H9 (cell line): ENCODE measurements around the gene CORO1C. TPM values are rescaled to one million over a fixed set of nuclear protein-coding genes. Genes with fewer than 3 reads are reported as not detected.

Source experiments
- DNase-seq: peaks from one replicate; pipeline ENCODE4 v3.0.0-alpha.2; 2017
- H2AFZ ChIP-seq: one replicate; pipeline ENCODE4 v1.6.1; 2013; ENCODE audit warnings: mild to moderate bottlenecking, low read length, control low read depth, moderate library complexity
- H2AK5ac ChIP-seq: 2 replicates; pipeline ENCODE4 v1.6.1; 2013; ENCODE audit warnings: low read length, control low read depth, mixed read lengths; ENCODE audit not compliant: insufficient read length
- H2BK120ac ChIP-seq: one replicate; pipeline ENCODE4 v1.6.1; 2013; ENCODE audit warnings: low read depth, mild to moderate bottlenecking, low read length, control low read depth, inconsistent platforms; ENCODE audit not compliant: poor library complexity, severe bottlenecking
- H2BK12ac ChIP-seq: 2 replicates; pipeline ENCODE4 v1.6.1; 2013; ENCODE audit warnings: low read length, control low read depth, mixed read lengths, low read depth; ENCODE audit not compliant: insufficient read length
- H2BK15ac ChIP-seq: 2 replicates; pipeline ENCODE4 v1.6.1; 2013; ENCODE audit warnings: low read depth, low read length, control low read depth
- H2BK20ac ChIP-seq: one replicate; pipeline ENCODE4 v1.6.1; 2013; ENCODE audit warnings: low read depth, mild to moderate bottlenecking, low read length, control low read depth, inconsistent platforms; ENCODE audit not compliant: poor library complexity, severe bottlenecking
- H2BK5ac ChIP-seq: 2 replicates; pipeline ENCODE4 v1.6.1; 2013; ENCODE audit warnings: low read length, control low read depth, mixed read lengths; ENCODE audit not compliant: insufficient read length
- H3K14ac ChIP-seq: 2 replicates; pipeline ENCODE4 v1.6.1; 2013; ENCODE audit warnings: low read length, control low read depth; ENCODE audit not compliant: insufficient read depth
- H3K18ac ChIP-seq: 2 replicates; pipeline ENCODE4 v1.6.1; 2013; ENCODE audit warnings: low read depth, mild to moderate bottlenecking, mixed read lengths, low read length, control low read depth; ENCODE audit not compliant: insufficient read length
- H3K23ac ChIP-seq: 2 replicates; pipeline ENCODE4 v1.6.1; 2013; ENCODE audit warnings: low read length, control low read depth, mixed read lengths, low read depth; ENCODE audit not compliant: insufficient read length
- H3K23me2 ChIP-seq: 2 replicates; pipeline ENCODE4 v1.6.1; 2013; ENCODE audit warnings: low read depth, mild to moderate bottlenecking, mixed read lengths, low read length, control low read depth; ENCODE audit not compliant: insufficient read length, poor library complexity, severe bottlenecking
- H3K27ac ChIP-seq: 2 replicates; pipeline ENCODE4 v1.5.1; 2013; ENCODE audit warnings: low read length, control low read depth, mixed read lengths, low read depth; ENCODE audit not compliant: insufficient read length
- H3K27me3 ChIP-seq: 2 replicates; pipeline ENCODE4 v1.6.1; 2013; ENCODE audit warnings: low read length, control low read depth, inconsistent platforms; ENCODE audit not compliant: insufficient read depth
- H3K4ac ChIP-seq: 2 replicates; pipeline ENCODE4 v1.6.1; 2013; ENCODE audit warnings: low read depth, mild to moderate bottlenecking, control low read depth, inconsistent platforms, low read length, moderate library complexity
- H3K4me1 ChIP-seq: 2 replicates; pipeline ENCODE4 v1.6.1; 2013; ENCODE audit warnings: low read length, control low read depth, inconsistent platforms; ENCODE audit not compliant: insufficient read depth
- H3K4me2 ChIP-seq: 2 replicates; pipeline ENCODE4 v1.6.1; 2013; ENCODE audit warnings: low read length, control low read depth, mixed read lengths; ENCODE audit not compliant: insufficient read length, insufficient read depth
- H3K56ac ChIP-seq: 2 replicates; pipeline ENCODE4 v1.6.1; 2013; ENCODE audit warnings: low read depth, mild to moderate bottlenecking, mixed read lengths, low read length, control low read depth; ENCODE audit not compliant: insufficient read length
- H3K79me1 ChIP-seq: 2 replicates; pipeline ENCODE4 v1.6.1; 2013; ENCODE audit warnings: low read depth, mild to moderate bottlenecking, moderate library complexity, low read length, control low read depth, inconsistent platforms; ENCODE audit not compliant: insufficient read depth, poor library complexity, severe bottlenecking
- H3K79me2 ChIP-seq: 2 replicates; pipeline ENCODE4 v1.6.1; 2013; ENCODE audit warnings: low read length, control low read depth, inconsistent platforms; ENCODE audit not compliant: insufficient read depth
- H3K9ac ChIP-seq: 2 replicates; pipeline ENCODE4 v1.6.1; 2013; ENCODE audit warnings: low read length, control low read depth, mixed read lengths; ENCODE audit not compliant: insufficient read length; ENCODE audit errors: extremely low read depth
- H3K9me3 ChIP-seq: one replicate; pipeline ENCODE4 v1.6.1; 2013; ENCODE audit warnings: low read depth, low read length, inconsistent platforms; ENCODE audit not compliant: control insufficient read depth
- H3T11ph ChIP-seq: one replicate; pipeline ENCODE4 v1.6.1; 2013; ENCODE audit warnings: mild to moderate bottlenecking, low read length, control low read depth, inconsistent platforms
- H4K20me1 ChIP-seq: one replicate; pipeline ENCODE4 v1.6.1; 2013; ENCODE audit not compliant: control insufficient read depth, insufficient read length, insufficient read depth
- H4K5ac ChIP-seq: 2 replicates; pipeline ENCODE4 v1.6.1; 2013; ENCODE audit warnings: low read depth, mild to moderate bottlenecking, mixed read lengths, low read length, control low read depth; ENCODE audit not compliant: insufficient read length
- H4K8ac ChIP-seq: replicated peaks from 2 replicates; pipeline ENCODE4 v1.6.1; 2013; ENCODE audit warnings: low read length, control low read depth, mixed read lengths, low read depth; ENCODE audit not compliant: insufficient read length
- H4K91ac ChIP-seq: 2 replicates; pipeline ENCODE4 v1.6.1; 2013; ENCODE audit warnings: low read depth, mild to moderate bottlenecking, moderate library complexity, mixed read lengths, low read length, control low read depth; ENCODE audit not compliant: insufficient read length
- H3K27ac Mint-ChIP-seq, 3 experiments: 2 replicates in 2 of 3; 3 replicates in 1 of 3; pipeline ENCODE4 v1.8.0; 2020 to 2021; ENCODE audit warnings: mixed read lengths in 3 of 3, mild to moderate bottlenecking in 1 of 3, moderate library complexity in 1 of 3
- H3K27me3 Mint-ChIP-seq: 2 replicates; pipeline ENCODE4 v1.8.0; 2021; ENCODE audit warnings: low read depth, mild to moderate bottlenecking, moderate library complexity, mixed read lengths
- H3K36me3 Mint-ChIP-seq, 3 experiments: 2 replicates in 2 of 3; 3 replicates in 1 of 3; pipeline ENCODE4 v1.8.0; 2020 to 2021; ENCODE audit warnings: low read depth in 3 of 3, mixed read lengths in 3 of 3; ENCODE audit not compliant: insufficient read depth in 1 of 3
- H3K4me1 Mint-ChIP-seq, 2 experiments: 2 replicates each; pipeline ENCODE4 v1.8.0; 2020; ENCODE audit warnings: mixed read lengths in 2 of 2
- H3K4me3 Mint-ChIP-seq, 2 experiments: 2 replicates in 1 of 2; 3 replicates in 1 of 2; pipeline ENCODE4 v1.8.0; 2020 to 2021; ENCODE audit warnings: mild to moderate bottlenecking in 2 of 2, mixed read lengths in 2 of 2, moderate library complexity in 1 of 2
- H3K9me3 Mint-ChIP-seq, 2 experiments: 2 replicates in 1 of 2; 3 replicates in 1 of 2; pipeline ENCODE4 v1.8.0; 2020; ENCODE audit warnings: mild to moderate bottlenecking in 2 of 2, mixed read lengths in 2 of 2, moderate library complexity in 1 of 2
- CTCF ChIP-seq: fragments of 200-600 bp; sonication (generic); conservative IDR thresholded peaks from 3 replicates; pipeline ENCODE4 v1.8.0; 2021; ENCODE audit warnings: antibody characterized with exemption, mild to moderate bottlenecking
- WGBS: extraction: QIAGEN DNeasy Blood & Tissue Kit; methylation state at CpG from one replicate; pipeline ENCODE4 v1.1.7; 2013; ENCODE audit warnings: missing lambda C conversion rate, low lambda C conversion rate, mixed read lengths; ENCODE audit not compliant: insufficient read length; ENCODE audit errors: extremely low coverage; 5-methylcytosine and 5-hydroxymethylcytosine counted together
- total RNA-seq: library from RNA; stranded (reverse); gene quantifications from 2 replicates; pipeline ENCODE4 v1.2.1, GENCODE V29; 2021

CORO1C gene
- total RNA-seq, 1 experiment from 2014 or later: 154 TPM

GRCh38 chr12:108729612-108730364 lies 1.5 kb downstream of the CORO1C start:
- H3K56ac ChIP-seq: no peak overlapping the region
- no peak overlapping the region for H3K18ac ChIP-seq
- Mint-ChIP-seq H3K27me3 (no peaks in the 10 kb centered on the region), H3K4me3 (peak overlapping the region; percentile 94 to 95), H3K27ac (peak overlapping the region; percentile 85 to 95 (median 88)), H3K4me1 (peaks cover 37 to 46% of the 10 kb centered on the region in 2 experiments), H3K36me3 (peaks cover 0 to 2% (median 1%) of the 10 kb centered on the region in 3 experiments; a peak in 2 of 7 replicates), H3K9me3 (no peaks in the 10 kb centered on the region; a peak in 1 of 5 replicates)
- peak overlapping the region; percentile 87 for H3K9ac ChIP-seq
- no peak overlapping the region for H2BK20ac ChIP-seq
- H3T11ph ChIP-seq: no peak overlapping the region
- H3K79me1 ChIP-seq: no peaks in the 10 kb centered on the region
- H3K9me3 ChIP-seq: no peaks in the 10 kb centered on the region
- H2BK120ac ChIP-seq: no peak overlapping the region
- peak; percentile 10 for DNase-seq
- H3K23ac ChIP-seq: no peak overlapping the region
- H2BK15ac ChIP-seq: no peak overlapping the region
- H3K4ac ChIP-seq: no peak overlapping the region
- no peaks in the 10 kb centered on the region for H3K27me3 ChIP-seq
- no peak overlapping the region for H2AK5ac ChIP-seq
- H3K4me2 ChIP-seq: peak overlapping the region; percentile 93
- TF ChIP-seq CTCF: no peak
- H2BK12ac ChIP-seq: no peak overlapping the region
- no peak overlapping the region for H2BK5ac ChIP-seq
- H4K5ac ChIP-seq: no peak overlapping the region
- H3K14ac ChIP-seq: peak overlapping the region; percentile 22
- no peak overlapping the region for H4K91ac ChIP-seq
- H4K8ac ChIP-seq: no peak overlapping the region
- no peaks in the 10 kb centered on the region for H4K20me1 ChIP-seq
- peaks cover 6% of the 10 kb centered on the region for H3K23me2 ChIP-seq
- no CpG with 5 or more reads among the region's 15 CpGs for WGBS
- no peak overlapping the region for H3K27ac ChIP-seq
- H3K4me1 ChIP-seq: no peaks in the 10 kb centered on the region
- H3K79me2 ChIP-seq: peaks cover 20% of the 10 kb centered on the region
- H2AFZ ChIP-seq: no peak overlapping the region
